HG02973 (cell line): ENCODE results near the gene SF3B4.
"Not testable (repeated sequence)": the region's sequence is repeated elsewhere in the genome, so short reads cannot be mapped to it uniquely, and the experiment has no call there.

Experiments used
- ATAC-seq: cut with Tn5 transposase; IDR thresholded peaks from one replicate; pipeline ENCODE4 v1.9.1; 2021; ENCODE audit warnings: moderate library complexity; ENCODE audit not compliant: unreplicated experiment

Gene SF3B4, protein sequence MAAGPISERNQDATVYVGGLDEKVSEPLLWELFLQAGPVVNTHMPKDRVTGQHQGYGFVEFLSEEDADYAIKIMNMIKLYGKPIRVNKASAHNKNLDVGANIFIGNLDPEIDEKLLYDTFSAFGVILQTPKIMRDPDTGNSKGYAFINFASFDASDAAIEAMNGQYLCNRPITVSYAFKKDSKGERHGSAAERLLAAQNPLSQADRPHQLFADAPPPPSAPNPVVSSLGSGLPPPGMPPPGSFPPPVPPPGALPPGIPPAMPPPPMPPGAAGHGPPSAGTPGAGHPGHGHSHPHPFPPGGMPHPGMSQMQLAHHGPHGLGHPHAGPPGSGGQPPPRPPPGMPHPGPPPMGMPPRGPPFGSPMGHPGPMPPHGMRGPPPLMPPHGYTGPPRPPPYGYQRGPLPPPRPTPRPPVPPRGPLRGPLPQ

GRCh38 chr1:149927563-149928400 is at the start of gene SF3B4:
SF3B4 (minus strand) TSS chr1:149927803; CDS start chr1:149927759, 44 bp downstream.
- ATAC-seq = peak; percentile 85

DNA sequence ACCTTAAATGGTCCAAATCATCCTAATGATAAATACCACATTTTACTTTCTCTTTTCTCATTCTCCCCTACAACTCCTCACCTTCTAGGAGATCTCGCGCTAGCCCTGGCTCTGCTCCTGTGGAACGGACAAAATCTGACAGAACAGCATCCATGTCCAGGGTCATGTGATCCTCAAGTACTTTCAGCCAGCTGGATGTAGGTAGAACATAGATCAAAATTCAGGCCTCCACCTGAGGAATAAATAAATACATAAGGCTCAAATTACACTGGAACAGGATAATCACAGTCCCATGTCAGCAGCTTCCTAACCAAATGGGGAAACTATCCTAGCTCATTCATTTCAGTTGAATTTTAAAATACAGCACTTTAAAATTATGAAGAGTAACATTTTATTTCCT is 49.7 kb upstream of the SF3B4 start:
- no peak for ATAC-seq

DNA sequence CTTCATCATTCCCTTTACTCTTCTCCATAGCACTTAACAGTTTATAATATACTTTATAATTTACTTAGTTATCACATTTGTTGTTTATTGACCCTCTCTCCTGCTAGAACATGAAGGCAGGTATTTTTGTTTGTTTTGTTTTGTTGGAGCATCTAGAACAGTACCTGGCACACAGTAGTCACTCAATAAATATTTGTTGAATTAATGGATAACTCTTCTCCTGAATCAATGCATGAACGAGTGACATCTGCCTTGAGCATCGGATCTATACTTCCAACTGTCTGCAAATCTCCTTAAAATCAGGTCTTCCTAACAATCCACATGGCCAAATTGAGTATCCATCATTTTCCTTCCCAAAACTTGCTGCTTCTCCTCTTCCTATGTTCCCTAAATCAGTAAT is 44.9 kb upstream of the SF3B4 start:
- ATAC-seq = no peak

GRCh38 chr1:149967646-149968045 is 40.0 kb upstream of the SF3B4 start:
- no peak for ATAC-seq

- no peak for ATAC-seq
Observed at GRCh38 chr1:149967041-149967440, 39.4 kb upstream of the SF3B4 start.

- ATAC-seq = no peak
Observed at GRCh38 chr1:149966405-149966804, 38.8 kb upstream of the SF3B4 start.

GRCh38 chr1:149965440-149965839 is 37.8 kb upstream of the SF3B4 start:
- ATAC-seq = no peak

DNA sequence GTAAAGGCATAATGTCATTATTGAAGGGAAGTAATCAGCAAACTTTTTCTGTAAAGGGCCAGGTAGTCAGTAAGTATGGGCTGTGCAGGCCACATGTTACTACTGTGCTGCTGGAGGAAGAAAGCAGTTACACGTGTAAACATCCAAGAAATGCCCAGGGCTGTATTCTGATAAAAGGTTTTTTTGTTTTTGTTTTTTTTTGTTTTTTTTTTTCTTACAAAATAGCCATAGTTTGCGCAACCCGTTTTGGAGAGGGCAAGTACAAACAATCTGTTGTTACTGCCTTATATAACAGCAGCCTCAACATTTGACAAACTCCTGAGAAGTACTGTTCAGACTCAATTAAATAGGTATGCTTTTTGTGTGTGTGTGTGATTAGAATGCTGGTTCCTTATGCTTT is 35.8 kb upstream of the SF3B4 start:
- ATAC-seq = no peak

DNA sequence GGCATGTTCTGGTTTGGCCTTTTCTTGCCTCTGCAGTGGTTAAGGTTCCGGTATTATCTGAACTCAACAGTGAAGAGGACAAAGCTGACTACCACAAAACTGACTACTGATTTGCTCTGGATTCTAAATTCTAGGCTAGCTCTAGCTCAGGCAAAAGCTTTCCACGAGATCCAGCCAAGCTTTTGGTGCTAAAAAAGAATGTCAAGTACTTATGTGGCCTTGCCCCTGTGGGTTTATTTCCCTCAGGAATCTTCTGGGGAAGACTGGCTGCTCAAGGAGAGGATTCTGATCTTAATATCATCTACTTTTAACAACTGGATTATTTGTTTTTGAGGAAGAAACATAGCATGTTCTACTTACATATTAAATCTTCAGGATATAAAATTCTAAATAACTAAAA is 35.1 kb upstream of the SF3B4 start:
- no peak for ATAC-seq

GRCh38 chr1:149962039-149962647 is 34.5 kb upstream of the SF3B4 start:
- no peak for ATAC-seq

DNA sequence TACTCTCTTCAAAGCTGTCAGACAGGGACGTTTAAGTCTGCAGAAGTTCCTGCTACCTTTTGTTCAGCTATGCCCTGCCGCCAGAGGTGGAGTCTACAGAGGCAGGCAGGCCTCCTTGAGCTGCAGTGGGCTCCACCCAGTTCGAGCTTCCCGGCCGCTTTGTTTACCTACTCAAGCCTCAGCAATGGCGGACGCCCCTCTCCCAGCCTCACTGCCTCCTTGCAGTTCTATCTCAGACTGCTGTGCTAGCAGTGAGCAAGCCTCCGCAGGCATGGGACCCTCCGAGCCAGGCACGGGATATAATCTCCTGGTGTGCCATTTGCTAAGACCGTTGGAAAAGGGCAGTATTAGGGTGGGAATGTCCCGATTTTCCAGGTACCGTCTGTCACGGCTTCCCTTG is 29.9 kb upstream of the SF3B4 start:
- ATAC-seq = not testable (repeated sequence)

DNA sequence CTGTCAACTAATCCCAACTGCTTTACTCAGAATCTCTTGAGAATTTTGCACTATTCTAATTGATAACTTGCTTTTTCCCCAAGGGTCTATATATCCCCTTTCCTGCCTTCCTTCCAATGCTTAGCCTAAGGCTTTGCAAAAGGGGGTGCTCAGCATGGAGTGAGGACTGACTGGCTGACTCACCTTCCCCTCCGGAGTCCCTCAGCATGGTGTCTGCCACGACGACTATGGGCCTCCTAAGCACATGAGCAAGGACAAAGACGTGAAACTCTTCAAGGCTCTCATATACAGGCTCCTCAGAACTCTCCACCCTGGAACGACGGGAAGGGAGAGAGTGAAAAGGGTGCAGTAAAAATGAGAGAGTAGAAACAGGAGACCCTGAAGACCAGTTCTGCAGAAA is 22.3 kb upstream of the SF3B4 start:
- no peak for ATAC-seq

DNA sequence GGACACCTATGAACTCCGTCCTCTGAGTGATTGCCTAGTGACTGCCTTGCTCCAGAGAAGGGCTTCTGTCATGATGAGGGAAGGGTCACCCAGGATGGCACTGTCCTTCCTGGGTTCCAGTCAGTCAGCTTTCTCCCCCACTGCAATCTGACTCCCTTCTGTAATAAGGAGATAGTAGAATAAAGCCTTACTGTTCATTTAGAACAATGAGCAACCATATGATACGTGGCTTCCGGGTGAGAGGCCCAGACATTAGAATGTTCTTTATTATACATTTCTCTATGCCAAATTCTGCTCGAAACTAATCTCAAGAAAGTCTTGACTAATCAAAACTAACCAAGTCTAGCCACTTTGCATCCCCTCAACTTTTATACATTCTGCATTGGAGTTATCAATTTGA is 17.6 kb upstream of the SF3B4 start:
- no peak for ATAC-seq

GRCh38 chr1:149942885-149943284 is 15.3 kb upstream of the SF3B4 start:
- no peak for ATAC-seq

GRCh38 chr1:149942207-149942606 is 14.6 kb upstream of the SF3B4 start:
- no peak for ATAC-seq

- no peak for ATAC-seq
Observed at GRCh38 chr1:149940427-149940826, 12.8 kb upstream of the SF3B4 start.

DNA sequence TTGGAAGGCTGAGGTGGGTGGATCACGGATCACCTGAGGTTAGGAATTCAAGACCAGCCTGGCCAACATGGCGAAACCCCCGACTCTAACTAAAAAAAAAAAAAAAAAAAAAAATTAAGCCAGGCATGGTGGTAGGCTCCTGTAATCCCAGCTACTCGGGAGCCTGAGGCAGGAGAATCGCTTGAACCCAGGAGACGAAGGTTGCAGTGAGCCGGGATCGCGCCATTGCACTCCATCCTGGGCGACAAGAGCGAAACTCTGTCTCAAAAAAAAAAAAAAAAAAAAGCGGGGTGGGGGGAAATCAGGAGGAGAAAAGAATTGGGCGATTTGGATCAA is 11.0 kb upstream of the SF3B4 start:
- ATAC-seq = not testable (repeated sequence)

GRCh38 chr1:149937759-149938158 is 10.2 kb upstream of the SF3B4 start:
- ATAC-seq = no peak

DNA sequence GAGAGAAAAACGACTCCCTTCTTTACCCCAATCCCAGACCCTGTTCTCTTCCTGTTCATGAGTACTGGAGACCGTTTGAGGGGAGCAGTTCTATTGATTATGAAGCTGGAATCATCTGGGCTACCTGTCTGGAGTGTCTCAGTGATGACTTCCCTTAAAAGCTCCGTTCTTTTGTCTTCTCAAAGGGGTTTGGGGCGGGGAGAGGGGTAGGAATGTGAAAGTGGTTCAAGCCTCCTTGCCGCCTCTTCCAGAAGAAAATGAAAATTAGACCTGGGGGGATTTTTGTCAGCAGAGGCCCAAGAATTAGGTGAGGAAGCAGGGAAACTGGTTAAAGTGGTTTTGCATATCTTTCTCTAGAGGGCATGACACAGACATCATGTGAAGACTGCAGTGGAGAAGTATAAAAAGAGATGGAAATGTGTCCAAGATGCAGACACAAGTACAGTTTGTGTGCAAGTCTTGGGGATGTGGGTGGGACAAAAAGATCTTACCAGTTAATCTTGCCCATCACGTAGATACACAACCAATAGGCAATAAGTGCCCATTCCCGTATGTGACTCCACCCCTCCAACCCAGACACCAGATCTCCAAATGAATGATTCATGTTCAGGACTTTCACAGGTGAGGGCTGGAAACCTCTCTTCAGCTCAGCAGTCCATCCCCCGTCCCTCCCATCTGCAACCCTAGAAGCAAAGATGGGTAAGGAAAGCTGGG is 9.5 kb upstream of the SF3B4 start:
- ATAC-seq = no peak

DNA sequence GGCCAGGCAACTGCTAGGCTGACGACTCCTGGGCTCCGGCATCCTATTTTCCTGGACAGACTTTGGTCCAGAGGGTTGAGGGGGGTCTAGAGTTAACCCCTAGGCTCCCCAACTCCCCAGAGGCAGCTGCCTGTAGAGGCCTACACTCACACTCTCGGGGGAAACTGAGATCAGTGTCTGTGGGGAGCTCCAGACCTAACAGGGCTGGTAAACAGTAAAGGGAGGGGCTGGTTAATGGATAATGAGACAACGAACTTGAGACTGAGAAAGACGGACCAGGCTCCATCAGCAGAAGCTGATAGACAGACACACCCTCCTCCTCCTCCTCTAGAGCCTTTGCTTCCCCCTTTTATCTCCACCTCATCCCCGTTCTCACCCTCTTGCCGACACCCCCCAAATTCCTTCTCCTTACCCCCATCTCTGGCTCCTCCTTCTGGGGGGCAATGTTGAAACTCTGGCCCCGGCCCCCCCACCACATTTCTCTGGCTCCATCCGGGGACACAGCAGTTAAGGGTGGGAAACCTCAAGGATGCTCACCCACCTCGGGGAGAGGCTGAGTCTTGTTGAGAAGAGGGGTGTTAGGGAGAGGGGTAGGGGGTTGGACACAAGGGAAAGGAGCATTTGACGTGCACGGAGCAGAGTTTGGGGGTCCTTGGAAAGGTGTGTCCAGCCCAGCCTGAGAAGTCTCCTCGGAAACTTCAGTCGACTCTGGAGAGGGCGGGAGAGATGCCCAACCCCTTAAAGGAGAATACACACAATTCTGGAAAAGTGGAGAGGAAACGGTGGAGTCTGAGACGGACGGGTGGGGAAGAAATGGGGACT is 8.8 kb upstream of the SF3B4 start, which contains the start of gene MTMR11:
TSS of gene MTMR11 (minus strand) at position 710 of the 822 bp plus-strand sequence. CDS start at position 478, 232 bp downstream.
- ATAC-seq = no peak
